Ovary (tissue), 3 donors: ENCODE results near the gene NRN1L.

Experiments used
- POLR2A ChIP-seq: fragments of 450-650 bp; IDR thresholded peaks from one replicate; pipeline ENCODE4 v1.6.1; 2017; ENCODE audit warnings: antibody characterized with exemption, mild to moderate bottlenecking, moderate library complexity
- TF ChIP-seq, protein P1 (sequence below), 3 donors: fragments of 450-650 bp in 2 of 3; fragments of 200-600 bp in 1 of 3; IDR thresholded peaks; one replicate each; pipeline versions ENCODE4 v1.5.1 to v1.8.0; 2016 to 2022; ENCODE audit warnings: antibody characterized with exemption in 3 of 3, mild to moderate bottlenecking in 1 of 3
- donor health status: DM: no; HTN: no; CAD: no.

DNA sequence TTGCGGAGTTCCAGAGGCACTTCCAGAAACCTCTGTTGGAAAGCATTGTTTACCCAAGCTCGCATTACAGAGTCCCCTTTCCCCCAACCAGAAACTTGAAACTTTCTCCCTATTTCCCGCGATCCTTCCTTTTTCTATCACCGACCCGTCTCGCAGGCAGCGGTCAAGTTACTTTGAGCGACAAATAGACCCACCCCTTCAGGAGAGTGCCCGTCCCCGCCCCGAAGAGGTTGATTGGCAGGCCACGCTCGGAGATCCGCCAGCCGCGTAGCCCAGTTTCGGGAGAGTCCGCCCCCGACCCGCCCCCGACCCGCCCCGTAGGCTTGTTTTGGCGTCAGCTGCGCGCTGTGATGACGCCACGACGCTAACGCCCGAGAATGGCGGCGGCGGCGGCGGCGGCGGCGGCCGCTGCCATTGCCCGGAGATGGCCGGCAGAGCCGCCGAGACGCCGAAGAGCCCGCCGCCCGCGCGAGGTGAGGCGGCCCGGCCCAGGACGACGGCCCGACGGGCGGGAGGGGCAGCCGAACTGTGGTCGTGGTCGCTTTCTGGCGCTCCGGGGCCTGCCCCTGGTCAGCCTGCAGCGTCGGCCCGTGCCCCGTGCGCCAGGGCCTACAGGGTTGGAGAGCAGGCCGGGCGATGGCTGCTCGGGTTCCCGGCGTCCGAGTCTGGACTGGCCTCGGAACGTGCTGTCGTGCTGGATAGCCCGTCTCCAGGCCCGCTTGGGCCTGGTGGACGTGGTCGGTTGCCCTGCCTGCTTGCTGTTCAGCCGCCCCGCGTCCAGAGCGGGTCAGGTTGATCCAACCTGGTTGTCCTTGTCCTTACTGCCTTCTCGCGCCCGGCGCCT is 8.4 kb downstream of the NRN1L start, which contains the start of gene PSKH1:
- peak; percentile 83 for TF ChIP-seq POLR2A
- TF ChIP-seq, protein P1, sequence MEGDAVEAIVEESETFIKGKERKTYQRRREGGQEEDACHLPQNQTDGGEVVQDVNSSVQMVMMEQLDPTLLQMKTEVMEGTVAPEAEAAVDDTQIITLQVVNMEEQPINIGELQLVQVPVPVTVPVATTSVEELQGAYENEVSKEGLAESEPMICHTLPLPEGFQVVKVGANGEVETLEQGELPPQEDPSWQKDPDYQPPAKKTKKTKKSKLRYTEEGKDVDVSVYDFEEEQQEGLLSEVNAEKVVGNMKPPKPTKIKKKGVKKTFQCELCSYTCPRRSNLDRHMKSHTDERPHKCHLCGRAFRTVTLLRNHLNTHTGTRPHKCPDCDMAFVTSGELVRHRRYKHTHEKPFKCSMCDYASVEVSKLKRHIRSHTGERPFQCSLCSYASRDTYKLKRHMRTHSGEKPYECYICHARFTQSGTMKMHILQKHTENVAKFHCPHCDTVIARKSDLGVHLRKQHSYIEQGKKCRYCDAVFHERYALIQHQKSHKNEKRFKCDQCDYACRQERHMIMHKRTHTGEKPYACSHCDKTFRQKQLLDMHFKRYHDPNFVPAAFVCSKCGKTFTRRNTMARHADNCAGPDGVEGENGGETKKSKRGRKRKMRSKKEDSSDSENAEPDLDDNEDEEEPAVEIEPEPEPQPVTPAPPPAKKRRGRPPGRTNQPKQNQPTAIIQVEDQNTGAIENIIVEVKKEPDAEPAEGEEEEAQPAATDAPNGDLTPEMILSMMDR (IDR thresholded peaks at IDR 0.05) = peak in 2 of 3 donors; percentile 8 to 22
